Measurements from ENCODE around the gene KLHL42.

The KLHL42 gene

GRCh38 chr12:27779920-27780611 is at the start of gene KLHL42, which contains the start of gene MANSC4:
Gene KLHL42 (plus strand): TSS chr12:27780233. CDS start chr12:27780331, 98 bp downstream.
Gene MANSC4 (minus strand): TSS chr12:27780236. CDS start chr12:27771276, 8,960 bp downstream.
- H2AFZ ChIP-seq (ENCODE audit: low read length): peak within 1 kb of the TSS; percentile 81
- H3K79me2 ChIP-seq (ENCODE audit: insufficient read depth, low read length): peaks cover 48% of the 10 kb centered on the region
- peaks cover 30% of the 10 kb centered on the region for H3K4me1 ChIP-seq (ENCODE audit: insufficient read depth, low read length, poor library complexity, severe bottlenecking)
- no peaks in the 10 kb centered on the region for H3K9me2 ChIP-seq (replicated peaks; ENCODE audit: low read depth, low read length)
- peak within 1 kb of the TSS; percentile 99 for H3K4me3 ChIP-seq (ENCODE audit: low read length, poor library complexity, severe bottlenecking)
- no peak for TF ChIP-seq EZH2phosphoT487 (IDR thresholded peaks at IDR 0.05; ENCODE audit: borderline replicate concordance)
- TF ChIP-seq CTCF (conservative IDR thresholded peaks at IDR 0.05; ENCODE audit: low read length): no peak
- H4K20me1 ChIP-seq (ENCODE audit: insufficient read depth, low read length, poor library complexity, severe bottlenecking): peaks cover 18% of the 10 kb centered on the region
- no peaks in the 10 kb centered on the region for H3K27me3 ChIP-seq (ENCODE audit: insufficient read depth, low read length, poor library complexity, severe bottlenecking)
- peak within 1 kb of the TSS; percentile 99 for H3K9ac ChIP-seq (ENCODE audit: low read depth, low read length, poor library complexity, severe bottlenecking)
- H3F3A ChIP-seq (ENCODE audit: low read depth): peaks cover 7% of the 10 kb centered on the region; the same call in 1 of the 2 replicates
- H3K9me3 ChIP-seq (ENCODE audit: insufficient read depth, low read depth, low read length): no peaks in the 10 kb centered on the region
- H3K4me2 ChIP-seq (ENCODE audit: low read depth, low read length, poor library complexity, severe bottlenecking): peak within 1 kb of the TSS; percentile 100
- H3K36me3 ChIP-seq (ENCODE audit: insufficient read depth, low read length): no peaks in the 10 kb centered on the region

GRCh38 chr12:27732281-27732680 is 47.8 kb upstream of the KLHL42 start:
- Histone ChIP-seq H3K4me2 (ENCODE audit: low read depth, low read length, poor library complexity, severe bottlenecking) (no peak overlapping the region), H3K9ac (ENCODE audit: low read depth, low read length, poor library complexity, severe bottlenecking) (no peak overlapping the region), H3K9me3 (ENCODE audit: insufficient read depth, low read depth, low read length) (no peaks in the 10 kb centered on the region), H3K27me3 (ENCODE audit: insufficient read depth, low read length, poor library complexity, severe bottlenecking) (no peaks in the 10 kb centered on the region), H4K20me1 (ENCODE audit: insufficient read depth, low read length, poor library complexity, severe bottlenecking) (peaks cover 3% of the 10 kb centered on the region), H3K9me2 (replicated peaks; ENCODE audit: low read depth, low read length) (no peaks in the 10 kb centered on the region), H3K36me3 (ENCODE audit: insufficient read depth, low read length) (peaks cover 70% of the 10 kb centered on the region; the same call in 1 of the 2 replicates), H3K4me3 (ENCODE audit: low read length, poor library complexity, severe bottlenecking) (no peak overlapping the region), H3F3A (ENCODE audit: low read depth) (no peaks in the 10 kb centered on the region), H3K4me1 (ENCODE audit: insufficient read depth, low read length, poor library complexity, severe bottlenecking) (no peaks in the 10 kb centered on the region), H2AFZ (ENCODE audit: low read length) (no peak overlapping the region), H3K79me2 (ENCODE audit: insufficient read depth, low read length) (peaks cover 5% of the 10 kb centered on the region; the same call in 1 of the 2 replicates)
- TF ChIP-seq CTCF (conservative IDR thresholded peaks at IDR 0.05; ENCODE audit: low read length) (no peak; the same call in 1 of the 2 replicates), EZH2phosphoT487 (IDR thresholded peaks at IDR 0.05; ENCODE audit: borderline replicate concordance) (no peak)

- Histone ChIP-seq H3K36me3 (ENCODE audit: insufficient read depth, low read length) (peaks cover 71% of the 10 kb centered on the region; the same call in 1 of the 2 replicates), H3K27me3 (ENCODE audit: insufficient read depth, low read length, poor library complexity, severe bottlenecking) (no peaks in the 10 kb centered on the region), H3F3A (ENCODE audit: low read depth) (no peaks in the 10 kb centered on the region), H3K4me1 (ENCODE audit: insufficient read depth, low read length, poor library complexity, severe bottlenecking) (no peaks in the 10 kb centered on the region), H3K4me2 (ENCODE audit: low read depth, low read length, poor library complexity, severe bottlenecking) (no peak overlapping the region), H3K4me3 (ENCODE audit: low read length, poor library complexity, severe bottlenecking) (no peak overlapping the region), H3K9ac (ENCODE audit: low read depth, low read length, poor library complexity, severe bottlenecking) (no peak overlapping the region), H2AFZ (ENCODE audit: low read length) (no peak overlapping the region), H4K20me1 (ENCODE audit: insufficient read depth, low read length, poor library complexity, severe bottlenecking) (peaks cover 3% of the 10 kb centered on the region), H3K9me2 (replicated peaks; ENCODE audit: low read depth, low read length) (no peaks in the 10 kb centered on the region), H3K9me3 (ENCODE audit: insufficient read depth, low read depth, low read length) (no peaks in the 10 kb centered on the region), H3K79me2 (ENCODE audit: insufficient read depth, low read length) (peaks cover 5% of the 10 kb centered on the region; the same call in 1 of the 2 replicates)
- no peak for TF ChIP-seq EZH2phosphoT487 (IDR thresholded peaks at IDR 0.05; ENCODE audit: borderline replicate concordance)
- TF ChIP-seq CTCF (conservative IDR thresholded peaks at IDR 0.05; ENCODE audit: low read length): peak; percentile 98
Measured at GRCh38 chr12:27733052-27733656, 46.9 kb upstream of the KLHL42 start.

Measured in Loucy (cell line).